NOMO-1 treated with DMSO at 0.1 percent for 48 hours (cell line): ENCODE results near the gene UBXN7.
"Not testable (repeated sequence)": the region's sequence is repeated elsewhere in the genome, so short reads cannot be mapped to it uniquely, and the experiment has no call there.

Experiments
- DNase-seq: peaks from one replicate; lab custom pipeline; 2025; ENCODE audit not compliant: unreplicated experiment; lab: John Stamatoyannopoulos, UW

UBXN7 gene

GRCh38 chr3:196320137-196320536 lies 112.1 kb downstream of the UBXN7 start:
- no peak for DNase-seq

- peak; percentile 95 for DNase-seq
These were observed 114.3 kb downstream of the UBXN7 start, which contains the start of gene DYNLT2B for GRCh38 chr3:196317687-196318467. TSS of gene DYNLT2B (minus strand) at chr3:196318240. CDS start at chr3:196318152, 88 bp downstream.

DNA sequence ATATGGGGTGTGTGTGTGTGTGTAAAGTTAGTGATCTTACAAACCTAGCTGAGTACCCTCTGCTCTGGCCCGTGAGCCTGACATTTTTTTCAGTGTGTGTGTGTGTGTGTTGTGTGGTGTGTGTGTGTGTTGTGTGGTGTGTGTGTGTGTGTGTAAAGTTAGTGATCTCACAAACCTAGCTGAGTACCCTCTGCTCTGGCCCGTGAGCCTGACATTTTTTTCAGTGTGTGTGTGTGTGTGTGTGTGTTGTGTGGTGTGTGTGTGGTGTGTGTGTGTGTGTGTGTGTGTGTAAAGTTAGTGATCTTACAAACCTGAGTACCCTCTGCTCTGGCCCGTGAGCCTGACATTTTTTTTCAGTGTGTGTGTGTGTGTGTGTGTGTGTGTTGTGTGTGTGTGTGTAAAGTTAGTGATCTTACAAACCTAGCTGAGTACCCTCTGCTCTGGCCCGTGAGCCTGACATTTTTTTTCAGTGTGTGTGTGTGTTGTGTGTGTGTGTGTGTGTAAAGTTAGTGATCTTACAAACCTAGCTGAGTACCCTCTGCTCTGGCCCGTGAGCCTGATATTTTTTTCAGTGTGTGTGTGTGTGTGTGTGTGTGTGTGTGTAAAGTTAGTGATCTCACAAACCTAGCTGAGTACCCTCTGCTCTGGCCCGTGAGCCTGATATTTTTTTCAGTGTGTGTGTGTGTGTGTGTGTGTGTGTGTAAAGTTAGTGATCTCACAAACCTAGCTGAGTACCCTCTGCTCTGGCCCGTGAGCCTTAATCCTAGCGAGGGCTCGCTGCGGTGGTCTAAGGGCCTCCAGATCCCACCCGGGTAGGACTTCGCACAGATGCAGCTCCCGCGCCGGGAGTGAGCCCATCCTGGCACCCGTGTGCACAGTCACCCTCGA lies 115.2 kb downstream of the UBXN7 start:
- DNase-seq: not testable (repeated sequence)

GRCh38 chr3:196315821-196316220 lies 116.4 kb downstream of the UBXN7 start:
- no peak for DNase-seq

- DNase-seq: no peak
These were observed 117.6 kb downstream of the UBXN7 start for GRCh38 chr3:196314597-196314996.

DNA sequence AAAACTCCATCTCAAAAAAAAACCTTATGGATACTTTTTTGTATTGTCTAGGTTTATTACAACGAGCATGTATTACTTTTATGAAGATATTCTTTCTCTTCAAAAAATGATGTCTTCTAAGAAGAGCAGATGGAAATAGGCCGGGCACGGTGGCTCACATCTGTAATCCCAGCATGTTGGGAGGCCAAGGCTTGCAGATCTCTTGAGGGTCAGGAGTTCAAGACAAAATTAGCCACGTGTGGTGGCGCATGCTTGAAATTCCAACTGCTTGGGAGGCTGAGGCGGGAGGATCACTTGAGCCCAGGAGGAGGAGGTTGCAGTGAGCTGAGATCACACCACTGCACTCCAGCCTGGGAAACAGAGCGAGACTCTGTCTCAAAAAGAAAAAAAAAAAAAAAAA lies 118.1 kb downstream of the UBXN7 start:
- DNase-seq: not testable (repeated sequence)

DNA sequence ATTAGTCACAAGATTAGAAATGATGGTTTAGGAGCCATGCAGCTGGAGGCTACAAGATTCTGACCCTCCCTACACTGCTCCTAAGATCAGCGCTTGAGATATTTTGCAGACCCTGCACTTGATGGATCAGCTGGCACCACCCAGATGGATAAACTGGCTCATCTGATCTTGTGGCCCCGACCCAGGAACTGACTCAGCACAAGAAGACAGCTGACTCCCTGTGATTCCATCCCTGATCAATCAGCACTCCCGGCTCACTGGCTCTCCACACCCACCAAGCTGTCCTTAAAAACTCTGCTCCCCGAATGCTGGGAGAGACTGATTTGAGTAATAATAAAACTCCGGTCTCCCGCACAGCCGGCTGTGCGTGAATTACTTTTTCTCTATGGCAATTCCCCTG lies 129.3 kb downstream of the UBXN7 start:
- not testable (repeated sequence) for DNase-seq

DNA sequence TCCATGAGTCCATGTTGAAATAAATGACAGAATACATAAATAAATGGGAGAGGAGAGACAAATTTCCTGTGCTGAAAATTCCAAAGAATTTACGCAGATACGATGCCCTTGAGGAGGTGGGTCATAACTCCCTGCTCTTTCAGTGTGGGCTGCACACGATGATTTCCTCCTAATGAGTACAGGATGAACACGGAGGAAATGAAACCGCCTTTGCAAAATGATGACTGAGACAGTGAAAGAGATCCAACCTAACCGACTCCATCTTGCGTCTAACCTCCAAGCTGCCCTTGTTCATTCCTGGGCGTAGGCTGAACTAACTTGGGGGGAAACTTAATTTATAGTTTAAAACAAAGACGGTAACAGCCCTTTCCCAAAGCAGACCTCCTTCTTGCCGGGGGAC lies 129.7 kb downstream of the UBXN7 start:
- DNase-seq: peak; percentile 33

GRCh38 chr3:196298521-196298920 lies 133.7 kb downstream of the UBXN7 start:
- DNase-seq: no peak
